Skeletal muscle tissue (tissue), 2 donors: Measurements from ENCODE around the gene TNP2. TPM values are rescaled to one million over a fixed set of nuclear protein-coding genes. Genes with fewer than 3 reads are reported as not detected.

ENCODE experiments used
- small RNA-seq: library from RNA; depleted of rRNA; stranded (forward); fragments of <200 nt; gene quantifications from one replicate; pipeline ENCODE3, GENCODE V24; 2014
- total RNA-seq: library from RNA; depleted of rRNA; stranded (reverse); fragments of >200 nt; gene quantifications from one replicate; pipeline ENCODE4 v1.2.3, GENCODE V29; 2014

Gene TNP2
- total RNA-seq, 1 donor from 2014 or later = not detected

Small RNAs within 50 kb of the gene (small RNA-seq; reads per million reads assigned to genes)
- not detected for gene MIR548H2
- not detected for gene RF00019
- not detected for gene RF00554

Other genes with a start within 250 kb of the TNP2 start
- 1.0 TPM for gene SOCS1, start 13.1 kb downstream of the TNP2 start, total RNA-seq
- not detected for gene PRM3, start 4.3 kb upstream of the TNP2 start, total RNA-seq
- not detected for gene PRM2, start 7.2 kb upstream of the TNP2 start, total RNA-seq
- gene PRM1, start 12.0 kb upstream of the TNP2 start, total RNA-seq = not detected
- 5.7 TPM for gene RMI2, start 76.1 kb upstream of the TNP2 start, total RNA-seq